H1 (cell line): ENCODE measurements around the gene OR5V1. TPM values are rescaled to one million over a fixed set of nuclear protein-coding genes. Genes with fewer than 3 reads are reported as not detected.

Experiments used
- CTCF ChIA-PET: fragments of 300-600 bp; sonication (Branson Sonifier 250); formaldehyde crosslinking; loops from one replicate; lab custom pipeline; 2021; ENCODE audit not compliant: partially characterized antibody; lab: Charles Lee
- POLR2A ChIA-PET: fragments of 300-600 bp; sonication (Branson Sonifier 250); formaldehyde crosslinking; loops from one replicate; lab custom pipeline; 2021; ENCODE audit warnings: inconsistent platforms; ENCODE audit not compliant: partially characterized antibody; lab: Charles Lee
- DNase-seq, 2 experiments: peaks; one replicate each; pipeline versions ENCODE4 v3.0.0 to v3.0.0-alpha.2; 2010 to 2022; ENCODE audit warnings: low spot score in 2 of 2, low read depth in 1 of 2, mixed read lengths in 1 of 2
- FAIRE-seq: peaks from 2 replicates; lab custom pipeline; 2011; peaks lifted over from hg19 to GRCh38; lab: Jason Lieb, UNC
- H2AFZ ChIP-seq: 2 replicates; pipeline ENCODE4 v1.8.1; 2012; ENCODE audit warnings: low read length, inconsistent platforms
- H2AK5ac ChIP-seq: 2 replicates; pipeline ENCODE4 v1.6.1; 2013; ENCODE audit warnings: low read depth, low read length
- H2BK120ac ChIP-seq: replicated peaks from 2 replicates; pipeline ENCODE3; 2013; ENCODE audit warnings: low read depth, low read length, inconsistent platforms
- H2BK12ac ChIP-seq: 2 replicates; pipeline ENCODE4 v1.6.1; 2013; ENCODE audit warnings: low read depth, low read length
- H2BK15ac ChIP-seq: 2 replicates; pipeline ENCODE4 v1.6.1; 2013; ENCODE audit warnings: low read length
- H2BK20ac ChIP-seq: 2 replicates; pipeline ENCODE4 v1.6.1; 2013; ENCODE audit warnings: low read length
- H2BK5ac ChIP-seq: 2 replicates; pipeline ENCODE4 v1.6.1; 2013; ENCODE audit warnings: low read depth, low read length
- H3K14ac ChIP-seq: 2 replicates; pipeline ENCODE4 v1.6.1; 2013; ENCODE audit warnings: inconsistent platforms; ENCODE audit not compliant: insufficient read length
- H3K18ac ChIP-seq: 2 replicates; pipeline ENCODE4 v1.6.1; 2013; ENCODE audit warnings: low read length; ENCODE audit errors: extremely low read depth
- H3K23ac ChIP-seq: 2 replicates; pipeline ENCODE4 v1.6.1; 2013; ENCODE audit warnings: inconsistent platforms; ENCODE audit not compliant: insufficient read length
- H3K23me2 ChIP-seq: 2 replicates; pipeline ENCODE4 v1.6.1; 2013; ENCODE audit warnings: low read depth, low read length
- H3K27ac ChIP-seq: 2 replicates; pipeline ENCODE4 v1.6.1; 2011; ENCODE audit warnings: low read depth, low read length, inconsistent platforms
- H3K27me3 ChIP-seq, 4 experiments: replicated peaks in 1 of 4; 1 replicate in 1 of 4; 2 replicates in 3 of 4; pipeline versions ENCODE4 v1.6.1 to v1.8.1; 2011 to 2013; ENCODE audit warnings: low read length in 3 of 4, mild to moderate bottlenecking in 3 of 4, inconsistent platforms in 2 of 4, mixed read lengths in 2 of 4, moderate library complexity in 1 of 4; ENCODE audit not compliant: control insufficient read depth in 3 of 4, insufficient read depth in 3 of 4; ENCODE audit errors: extremely low read depth in 1 of 4
- H3K36me3 ChIP-seq, 4 experiments: 2 replicates each; pipeline versions ENCODE4 v1.6.1 to v1.8.1; 2011 to 2013; ENCODE audit warnings: mild to moderate bottlenecking in 4 of 4, low read length in 3 of 4, moderate library complexity in 2 of 4, control low read depth in 1 of 4, inconsistent platforms in 1 of 4; ENCODE audit not compliant: insufficient read depth in 4 of 4, control insufficient read depth in 2 of 4
- H3K4ac ChIP-seq: replicated peaks from 2 replicates; pipeline ENCODE3; 2013; ENCODE audit warnings: low read length, low read depth, mixed read lengths, inconsistent platforms; ENCODE audit not compliant: insufficient read length
- H3K4me1 ChIP-seq, 4 experiments: replicated peaks in 1 of 4; 1 replicate in 1 of 4; 2 replicates in 3 of 4; pipeline versions ENCODE4 v1.6.1 to v1.8.1; 2011 to 2013; ENCODE audit warnings: low read length in 3 of 4, inconsistent platforms in 2 of 4, mixed read lengths in 1 of 4; ENCODE audit not compliant: insufficient read depth in 4 of 4, control insufficient read depth in 3 of 4
- H3K4me2 ChIP-seq, 2 experiments: 2 replicates each; pipeline versions ENCODE4 v1.6.1 to v1.8.1; 2011 to 2013; ENCODE audit warnings: low read depth in 2 of 2, low read length in 2 of 2, control low read depth in 1 of 2, inconsistent platforms in 1 of 2, mild to moderate bottlenecking in 1 of 2; ENCODE audit not compliant: insufficient read depth in 1 of 2
- H3K4me3 ChIP-seq, 4 experiments: fragments of 200-600, 300-600 bp in 1 of 4; sonication (generic), shearing (Covaris generic), sonication (Bioruptor Twin) in 1 of 4; 2 replicates each; pipeline versions ENCODE4 v1.5.1 to v1.8.1; 2011 to 2016; ENCODE audit warnings: low read length in 4 of 4, low read depth in 3 of 4, control low read depth in 2 of 4, inconsistent platforms in 2 of 4, mild to moderate bottlenecking in 2 of 4, mixed read lengths in 1 of 4, moderate library complexity in 1 of 4; ENCODE audit not compliant: insufficient read depth in 2 of 4; ENCODE audit errors: extremely low read depth in 1 of 4
- H3K56ac ChIP-seq: replicated peaks from 2 replicates; pipeline ENCODE3; 2013; ENCODE audit warnings: low read depth, mild to moderate bottlenecking, mixed read lengths, low read length, inconsistent platforms; ENCODE audit not compliant: insufficient read length
- H3K79me1 ChIP-seq: 2 replicates; pipeline ENCODE4 v1.6.1; 2013; ENCODE audit warnings: low read depth, low read length, control low read depth
- H3K79me2 ChIP-seq, 2 experiments: 2 replicates each; pipeline versions ENCODE4 v1.6.1 to v1.8.1; 2012 to 2013; ENCODE audit warnings: low read length in 2 of 2, mild to moderate bottlenecking in 2 of 2, inconsistent platforms in 1 of 2; ENCODE audit not compliant: insufficient read depth in 2 of 2, control insufficient read depth in 1 of 2
- H3K9ac ChIP-seq, 4 experiments: replicated peaks in 1 of 4; 1 replicate in 1 of 4; 2 replicates in 3 of 4; pipeline versions ENCODE4 v1.6.1 to v1.8.1; 2011 to 2013; ENCODE audit warnings: low read depth in 3 of 4, low read length in 3 of 4, control low read depth in 2 of 4, mild to moderate bottlenecking in 2 of 4, moderate library complexity in 2 of 4, inconsistent platforms in 1 of 4; ENCODE audit errors: extremely low read depth in 1 of 4
- H3K9me3 ChIP-seq, 2 experiments: 2 replicates each; pipeline versions ENCODE4 v1.6.1 to v1.8.1; 2012 to 2013; ENCODE audit warnings: mild to moderate bottlenecking in 2 of 2, moderate library complexity in 2 of 2, control low read depth in 1 of 2, inconsistent platforms in 1 of 2, low read depth in 1 of 2, low read length in 1 of 2, mixed read lengths in 1 of 2; ENCODE audit not compliant: insufficient read depth in 2 of 2
- H4K20me1 ChIP-seq, 2 experiments: replicated peaks in 1 of 2; 2 replicates each; pipeline versions ENCODE3 to v1.8.1; 2011 to 2013; ENCODE audit warnings: inconsistent platforms in 2 of 2, low read length in 2 of 2, mild to moderate bottlenecking in 1 of 2; ENCODE audit not compliant: insufficient read depth in 2 of 2, control insufficient read depth in 1 of 2
- H4K5ac ChIP-seq: 2 replicates; pipeline ENCODE4 v1.6.1; 2013; ENCODE audit warnings: low read length, low read depth, mixed read lengths, inconsistent platforms; ENCODE audit not compliant: insufficient read length
- H4K8ac ChIP-seq: 2 replicates; pipeline ENCODE4 v1.8.0; 2013; ENCODE audit warnings: mild to moderate bottlenecking, moderate library complexity, low read length, inconsistent platforms; ENCODE audit not compliant: insufficient read depth; ENCODE audit errors: extremely low read depth
- H4K91ac ChIP-seq: replicated peaks from 2 replicates; pipeline ENCODE3; 2013; ENCODE audit warnings: low read length, mixed read lengths, inconsistent platforms; ENCODE audit not compliant: insufficient read length
- ATF2 ChIP-seq: IDR thresholded peaks from 2 replicates; pipeline ENCODE4 v1.6.1; 2012; ENCODE audit warnings: low read length, inconsistent platforms
- RAD21 ChIP-seq, 2 experiments: IDR thresholded peaks in 1 of 2; conservative IDR thresholded peaks in 1 of 2; 2 replicates each; pipeline ENCODE4 v1.6.1; 2011; ENCODE audit warnings: low read depth in 2 of 2, low read length in 2 of 2, improper control_type of control experiment in 1 of 2, inconsistent platforms in 1 of 2, mild to moderate bottlenecking in 1 of 2, moderate library complexity in 1 of 2
- WGBS, 2 experiments: shearing (Covaris generic) in 1 of 2; methylation state at CpG; one replicate each; pipeline versions ENCODE4 v1.1.6 to v1.1.7; 2013 to 2015; ENCODE audit warnings: low lambda C conversion rate in 2 of 2, mixed read lengths in 2 of 2, inconsistent platforms in 1 of 2, low coverage in 1 of 2, missing lambda C conversion rate in 1 of 2; ENCODE audit not compliant: insufficient replicate concordance in 2 of 2, insufficient coverage in 1 of 2, insufficient read length in 1 of 2; ENCODE audit errors: extremely low coverage in 1 of 2, missing lambda C conversion rate in 1 of 2; 5-methylcytosine and 5-hydroxymethylcytosine counted together
- polyA plus RNA-seq, 7 experiments: library from polyadenylated mRNA; depleted of rRNA in 3 of 7; stranded (reverse) in 5 of 7; unstranded in 2 of 7; fragments of >200 nt in 5 of 7; fragments of 200-250 nt in 2 of 7; gene quantifications; 1 replicate in 5 of 7; 2 replicates in 1 of 7; 4 replicates in 1 of 7; pipeline versions ENCODE4 v1.2.1 to v1.2.3, GENCODE V29; 2011 to 2013; ENCODE audit warnings: missing spikeins in 2 of 7, mixed read lengths in 2 of 7
- total RNA-seq: library from RNA; stranded (reverse); fragmentation: NEBNext Ultra II Directional; extraction: Animal tissue kit (Norgen Biotek cat#: 25700); gene quantifications from 2 replicates; pipeline ENCODE4 v1.2.1, GENCODE V29; 2021
- TF ChIP-seq, protein P1 (sequence below), 3 experiments: IDR thresholded peaks; 1 replicate in 2 of 3; 2 replicates in 1 of 3; pipeline versions ENCODE4 v1.5.1 to v1.6.1; 2011; ENCODE audit warnings: low read length in 3 of 3, mild to moderate bottlenecking in 3 of 3, inconsistent platforms in 2 of 3, low read depth in 1 of 3, moderate library complexity in 1 of 3; ENCODE audit not compliant: insufficient read depth in 1 of 3; ENCODE audit errors: control extremely low read depth in 1 of 3

The OR5V1 gene
- total and polyA plus RNA-seq, 2 of the 8 experiments (the other 6 are each of a cell fraction or from before 2014, with no cell fraction given): not detected

GRCh38 chr6:29355603-29356002, 13.1 kb downstream of the OR5V1 start:
- Histone ChIP-seq H4K20me1 (no peaks in the 10 kb centered on the region), H2BK20ac (no peak overlapping the region), H3K27me3 (no peaks in the 10 kb centered on the region), H3K23ac (no peak overlapping the region), H3K4me2 (no peak overlapping the region), H4K8ac (no peak overlapping the region), H3K4me1 (peaks cover 0 to 2% (median 0%) of the 10 kb centered on the region in 4 experiments; a peak in 1 of 7 replicates), H2BK15ac (no peak overlapping the region), H3K9ac (no peak overlapping the region), H3K18ac (no peak overlapping the region), H3K27ac (no peak overlapping the region)
- CTCF ChIA-PET: interaction anchor here (0.8 kb wide), 1 partner anchor 59 kb away, joined by 3 read pairs; the partner anchor contains the start of gene OR12D1
- WGBS, 2 experiments: 71% methylated on average over 1 of the region's 1 CpG; no CpG with 5 or more reads in 1 of the 2 experiments
- POLR2A ChIA-PET: no interaction called here
- DNase-seq: no peak
- TF ChIP-seq ATF2 (no peak), RAD21 (IDR thresholded peaks at IDR 0.05 in 1 of 2, conservative IDR thresholded peaks at IDR 0.05 in 1 of 2; ENCODE audit: low read depth in 2 of 2, low read length in 2 of 2) (peak; percentile 54 to 57)
- TF ChIP-seq, protein P1, sequence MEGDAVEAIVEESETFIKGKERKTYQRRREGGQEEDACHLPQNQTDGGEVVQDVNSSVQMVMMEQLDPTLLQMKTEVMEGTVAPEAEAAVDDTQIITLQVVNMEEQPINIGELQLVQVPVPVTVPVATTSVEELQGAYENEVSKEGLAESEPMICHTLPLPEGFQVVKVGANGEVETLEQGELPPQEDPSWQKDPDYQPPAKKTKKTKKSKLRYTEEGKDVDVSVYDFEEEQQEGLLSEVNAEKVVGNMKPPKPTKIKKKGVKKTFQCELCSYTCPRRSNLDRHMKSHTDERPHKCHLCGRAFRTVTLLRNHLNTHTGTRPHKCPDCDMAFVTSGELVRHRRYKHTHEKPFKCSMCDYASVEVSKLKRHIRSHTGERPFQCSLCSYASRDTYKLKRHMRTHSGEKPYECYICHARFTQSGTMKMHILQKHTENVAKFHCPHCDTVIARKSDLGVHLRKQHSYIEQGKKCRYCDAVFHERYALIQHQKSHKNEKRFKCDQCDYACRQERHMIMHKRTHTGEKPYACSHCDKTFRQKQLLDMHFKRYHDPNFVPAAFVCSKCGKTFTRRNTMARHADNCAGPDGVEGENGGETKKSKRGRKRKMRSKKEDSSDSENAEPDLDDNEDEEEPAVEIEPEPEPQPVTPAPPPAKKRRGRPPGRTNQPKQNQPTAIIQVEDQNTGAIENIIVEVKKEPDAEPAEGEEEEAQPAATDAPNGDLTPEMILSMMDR (IDR thresholded peaks at IDR 0.05; ENCODE audit: control extremely low read depth in 1 of 3, insufficient read depth in 1 of 3, low read depth in 1 of 3, low read length in 3 of 3): peak in 2 of 3 experiments; percentile 15 to 43; a peak in 2 of 4 replicates
- TF ChIP-seq, all 59 proteins: peak for 2
- H3K56ac ChIP-seq: no peak overlapping the region
- H4K91ac ChIP-seq: no peak overlapping the region
- no peaks in the 10 kb centered on the region for H3K79me1 ChIP-seq
- H4K5ac ChIP-seq: no peak overlapping the region
- H3K79me2 ChIP-seq: no peaks in the 10 kb centered on the region
- H3K36me3 ChIP-seq: no peaks in the 10 kb centered on the region
- H2BK12ac ChIP-seq: no peak overlapping the region
- no peaks in the 10 kb centered on the region for H3K9me3 ChIP-seq
- no peak overlapping the region for H2AK5ac ChIP-seq
- no peak overlapping the region for H3K14ac ChIP-seq
- H2BK5ac ChIP-seq: no peak overlapping the region
- no peak overlapping the region for H2BK120ac ChIP-seq
- H3K4me3 ChIP-seq: no peak overlapping the region
- H3K4ac ChIP-seq: no peak overlapping the region
- H3K23me2 ChIP-seq: no peaks in the 10 kb centered on the region
- peak; percentile 45 for FAIRE-seq
- H2AFZ ChIP-seq: no peak overlapping the region
